ENCODE data around the gene PRRT3. TPM values are rescaled to one million over a fixed set of nuclear protein-coding genes. Genes with fewer than 3 reads are reported as not detected.

PRRT3 gene
- total and polyA plus RNA-seq, 2 of the 8 experiments (the other 6 are each of a cell fraction or from before 2014, with no cell fraction given): 9.0 to 9.2 TPM

GRCh38 chr3:9951598-9951961, 628 bp downstream of the PRRT3 start:
- no peak for DNase-seq (ENCODE audit: low read depth in 1 of 2, low spot score in 2 of 2)
- H2BK15ac ChIP-seq (ENCODE audit: low read length): no peak overlapping the region
- POLR2A ChIA-PET (ENCODE audit: partially characterized antibody): interaction anchor here (0.8 to 2.3 kb wide), 15 partner anchors 8 to 117 kb away, joined by 3 to 8 read pairs (median 4); partner anchors contain the start of genes CRELD1 and EMC3

More at GRCh38 chr3:9951598-9951961, 628 bp downstream of the PRRT3 start:
- no peak overlapping the region for H2AK5ac ChIP-seq (ENCODE audit: low read depth, low read length)
- H3K79me1 ChIP-seq (ENCODE audit: low read depth, low read length): no peaks in the 10 kb centered on the region
- peaks cover 11 to 27% (median 20%) of the 10 kb centered on the region in 4 experiments for H3K4me1 ChIP-seq (replicated peaks in 1 of 4; ENCODE audit: control insufficient read depth in 3 of 4, insufficient read depth in 4 of 4, low read length in 3 of 4)
- no peak overlapping the region for H2BK120ac ChIP-seq (replicated peaks; ENCODE audit: low read depth, low read length)
- peak overlapping the region in 2 of 4 experiments; percentile 54 to 58; a peak in 4 of 7 replicates for H3K9ac ChIP-seq (replicated peaks in 1 of 4; ENCODE audit: extremely low read depth in 1 of 4, low read depth in 3 of 4, low read length in 3 of 4)
- no peak overlapping the region for H2BK20ac ChIP-seq (ENCODE audit: low read length)
- peaks cover 0 to 11% (median under 1%) of the 10 kb centered on the region in 4 experiments; a peak in 3 of 7 replicates for H3K27me3 ChIP-seq (replicated peaks in 1 of 4; ENCODE audit: control insufficient read depth in 3 of 4, extremely low read depth in 1 of 4, insufficient read depth in 3 of 4, low read length in 3 of 4)
- H3K4me2 ChIP-seq (ENCODE audit: insufficient read depth in 1 of 2, low read depth in 2 of 2, low read length in 2 of 2): peak overlapping the region; percentile 69 to 86
- H2BK12ac ChIP-seq (ENCODE audit: low read depth, low read length): no peak overlapping the region; the same call in 1 of the 2 replicates
- H3K27ac ChIP-seq (ENCODE audit: low read depth, low read length): no peak overlapping the region
- H3K4me3 ChIP-seq (ENCODE audit: extremely low read depth in 1 of 4, insufficient read depth in 2 of 4, low read depth in 3 of 4, low read length in 4 of 4): peak overlapping the region; percentile 69 to 91 (median 80)
- H4K20me1 ChIP-seq (replicated peaks in 1 of 2; ENCODE audit: control insufficient read depth in 1 of 2, insufficient read depth in 2 of 2, low read length in 2 of 2): peaks cover 0 to 2% of the 10 kb centered on the region in 2 experiments
- no peaks in the 10 kb centered on the region for H3K9me3 ChIP-seq (ENCODE audit: insufficient read depth in 2 of 2, low read depth in 1 of 2, low read length in 1 of 2)
- no peak overlapping the region for H2AFZ ChIP-seq (ENCODE audit: low read length)
- H2BK5ac ChIP-seq (ENCODE audit: low read depth, low read length): no peak overlapping the region; the same call in 1 of the 2 replicates
- no peak overlapping the region for H3K23ac ChIP-seq (ENCODE audit: insufficient read length)
- 38% methylated on average over 8 of the region's 10 CpGs; no CpG with 5 or more reads in 1 of the 2 experiments for WGBS, 2 experiments (ENCODE audit: extremely low coverage in 1 of 2, insufficient coverage in 1 of 2, insufficient read length in 1 of 2, insufficient replicate concordance in 2 of 2, low coverage in 1 of 2, low lambda C conversion rate in 2 of 2, missing lambda C conversion rate in 1 of 2)
- peaks cover 15% of the 10 kb centered on the region; the same call in 1 of the 2 replicates for H3K23me2 ChIP-seq (ENCODE audit: low read depth, low read length)
- H3K18ac ChIP-seq (ENCODE audit: extremely low read depth, low read length): no peak overlapping the region; the same call in 1 of the 2 replicates
- no peak overlapping the region for H4K91ac ChIP-seq (replicated peaks; ENCODE audit: insufficient read length, low read length)
- H3K36me3 ChIP-seq (ENCODE audit: control insufficient read depth in 2 of 4, insufficient read depth in 4 of 4, low read length in 3 of 4): peaks cover 0 to 3% (median under 1%) of the 10 kb centered on the region in 4 experiments; a peak in 4 of 8 replicates
- no peak overlapping the region for H3K4ac ChIP-seq (replicated peaks; ENCODE audit: insufficient read length, low read depth, low read length)
- H3K14ac ChIP-seq (ENCODE audit: insufficient read length): no peak overlapping the region
- no peak for FAIRE-seq
- no peak overlapping the region for H4K8ac ChIP-seq (ENCODE audit: extremely low read depth, insufficient read depth, low read length)
- CTCF ChIA-PET (ENCODE audit: partially characterized antibody): interaction anchor here (0.9 to 5.6 kb wide), 7 partner anchors 13 to 125 kb away, joined by 3 to 41 read pairs (median 5); partner anchors contain the start of gene CRELD1
- peak overlapping the region; percentile 17 for H3K56ac ChIP-seq (replicated peaks; ENCODE audit: insufficient read length, low read depth, low read length)
- TF ChIP-seq KDM1A (IDR thresholded peaks at IDR 0.05; ENCODE audit: borderline replicate concordance, low read length): peak; percentile 69; the same call in 1 of the 2 replicates
- TF ChIP-seq TAF7 (optimal IDR thresholded peaks at IDR 0.05; ENCODE audit: borderline replicate concordance, low read depth, low read length): no peak
- H4K5ac ChIP-seq (ENCODE audit: insufficient read length, low read depth, low read length): no peak overlapping the region
- no peaks in the 10 kb centered on the region; a peak in 1 of 4 replicates for H3K79me2 ChIP-seq (ENCODE audit: control insufficient read depth in 1 of 2, insufficient read depth in 2 of 2, low read length in 2 of 2)

All from H1 (cell line).